HG02642 (cell line): ENCODE data around the gene SP2.
A peak's percentile ranks its signal among the peaks of the same experiment; 100 is the strongest.

Experiments
- ATAC-seq: cut with Tn5 transposase; IDR thresholded peaks from one replicate; pipeline ENCODE4 v1.9.1; 2021; ENCODE audit warnings: mild to moderate bottlenecking; ENCODE audit not compliant: unreplicated experiment, poor library complexity

SP2 gene

DNA sequence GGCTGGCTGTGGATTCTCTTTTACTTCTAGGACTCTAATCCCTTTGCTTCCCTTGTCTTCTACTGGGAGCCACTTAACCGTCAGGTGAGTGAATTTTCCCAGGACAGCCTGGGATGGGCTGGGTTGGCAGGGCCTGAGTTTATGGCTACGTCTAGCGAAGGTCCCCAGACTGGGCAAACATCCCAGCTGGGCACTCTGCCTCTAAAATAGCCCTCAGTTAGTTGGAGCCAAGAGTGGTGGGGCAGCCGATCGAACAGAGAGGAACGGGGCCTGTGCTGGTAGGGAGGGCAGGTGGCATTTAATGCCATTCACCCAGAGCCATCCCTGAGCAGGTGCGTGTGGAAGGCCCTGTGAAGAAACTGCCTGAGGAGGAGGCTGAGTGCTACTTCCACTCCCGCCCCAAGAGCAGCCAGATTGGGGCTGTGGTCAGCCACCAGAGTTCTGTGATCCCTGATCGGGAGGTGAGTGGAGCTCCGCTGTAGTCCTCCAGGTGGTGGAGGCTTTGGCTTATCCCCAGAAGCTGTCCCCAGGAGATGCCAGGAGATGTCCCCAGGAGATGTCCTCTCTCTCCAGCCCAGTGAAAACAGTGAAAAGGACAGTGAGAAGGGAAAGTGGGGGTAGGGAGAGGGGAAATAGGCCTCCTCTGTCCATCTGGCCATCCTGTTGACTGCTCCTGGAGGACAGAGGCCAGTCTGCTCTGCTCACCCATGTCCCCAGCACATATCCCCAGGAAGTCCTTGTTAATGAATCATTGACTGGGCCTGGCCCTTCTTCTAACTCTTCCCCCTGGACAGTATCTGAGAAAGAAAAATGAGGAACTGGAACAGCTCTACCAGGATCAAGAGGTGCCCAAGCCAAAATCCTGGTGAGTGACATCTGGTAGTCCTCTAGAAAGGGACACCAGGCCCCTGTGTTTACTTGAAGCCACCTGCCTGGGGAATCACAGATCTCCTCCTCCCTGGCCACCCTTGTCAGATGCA lies 49.8 kb downstream of the SP2 start:
- no peak for ATAC-seq

GRCh38 chr17:47946516-47946915 lies 50.5 kb downstream of the SP2 start:
- no peak for ATAC-seq

DNA sequence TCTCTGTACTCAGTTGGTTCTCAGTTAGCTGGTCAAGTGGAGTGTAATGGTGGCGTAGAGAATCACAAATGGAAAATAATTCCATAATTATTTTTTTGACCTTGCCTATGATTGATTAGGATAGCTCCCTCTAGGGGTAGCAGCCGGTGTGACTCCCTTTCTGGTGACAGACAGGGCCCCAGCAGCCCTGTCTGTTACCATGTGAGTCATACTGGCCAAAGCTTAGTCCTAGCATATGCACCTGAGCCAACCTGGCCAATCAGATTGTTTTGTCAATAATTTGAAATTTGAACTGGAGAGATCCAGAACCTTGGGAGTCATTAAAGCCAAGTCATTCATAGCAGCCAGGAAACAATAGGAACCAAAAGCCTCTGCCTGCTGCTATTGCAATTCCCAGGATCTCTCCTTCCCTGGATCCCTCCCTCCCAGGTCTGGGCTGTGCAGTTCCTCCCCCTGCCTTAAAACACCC lies 50.9 kb downstream of the SP2 start:
- peak; percentile 50 for ATAC-seq

GRCh38 chr17:47948706-47949196 lies 52.7 kb downstream of the SP2 start:
- no peak for ATAC-seq

GRCh38 chr17:47949197-47949759 lies 53.2 kb downstream of the SP2 start:
- ATAC-seq = peak; percentile 68

- peak; percentile 23 for ATAC-seq
Measured at GRCh38 chr17:47949946-47950345, 53.9 kb downstream of the SP2 start.

DNA sequence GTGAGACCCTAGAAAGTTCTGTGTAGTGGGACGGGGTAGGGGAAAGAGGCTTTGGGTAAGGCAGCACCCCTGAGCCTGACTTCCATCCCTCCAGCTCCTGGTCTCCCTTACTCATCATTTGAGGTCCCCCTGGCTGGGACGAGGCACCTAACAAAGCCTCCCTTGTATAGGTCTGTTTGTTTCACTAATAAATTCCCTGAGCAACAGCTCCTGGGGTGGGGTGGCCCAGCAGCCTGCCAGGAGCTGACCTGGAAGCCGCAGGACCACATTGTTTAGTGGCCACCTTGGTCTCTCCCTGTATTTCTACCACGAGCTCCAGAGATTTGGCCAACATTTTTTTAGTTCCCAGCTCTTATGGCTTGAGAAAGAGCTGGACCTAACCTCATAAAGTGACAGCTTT lies 54.4 kb downstream of the SP2 start:
- ATAC-seq = no peak

DNA sequence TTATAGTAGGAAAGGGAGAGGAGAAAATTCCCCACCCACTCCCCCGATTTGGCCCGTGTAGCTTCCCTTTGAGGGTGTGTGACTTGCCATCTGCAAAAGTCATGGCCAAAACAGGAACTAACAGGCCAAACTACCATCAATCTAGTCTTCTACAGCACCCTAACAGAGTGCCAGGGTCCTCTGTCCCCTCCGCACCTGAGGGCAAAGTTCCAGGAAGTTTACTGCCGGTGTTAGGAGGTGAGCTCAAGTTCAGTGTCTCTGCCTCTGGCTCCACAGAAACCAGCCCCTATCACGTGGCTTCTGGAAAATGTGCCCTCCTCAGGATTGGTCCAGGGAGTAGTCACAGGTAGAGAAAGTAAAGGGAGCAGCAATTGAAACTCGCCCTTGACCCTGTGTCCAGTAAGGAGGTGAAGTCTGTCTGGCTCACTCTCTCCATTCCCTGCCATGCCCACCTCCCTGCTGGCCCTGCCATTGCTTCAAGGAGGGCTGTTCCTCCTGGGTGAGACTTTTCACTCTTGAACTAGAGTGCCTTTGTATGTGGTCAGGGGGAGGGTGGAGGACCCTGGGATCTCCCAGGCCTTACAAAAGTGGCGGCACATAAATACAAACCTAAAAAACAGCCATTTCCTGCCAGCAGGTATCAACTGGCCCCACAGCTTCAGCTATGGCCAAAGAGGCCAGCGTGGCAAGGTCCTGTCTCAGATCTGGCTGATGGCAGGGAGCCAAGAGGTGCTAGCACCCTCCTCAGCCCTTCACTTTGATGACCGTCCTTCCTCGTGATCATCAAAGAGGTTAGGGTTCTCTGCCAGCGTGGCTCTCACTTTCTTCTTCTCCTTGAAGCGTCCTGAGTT lies 56.4 kb downstream of the SP2 start:
- no peak for ATAC-seq

GRCh38 chr17:47953909-47954308 lies 57.9 kb downstream of the SP2 start:
- no peak for ATAC-seq

DNA sequence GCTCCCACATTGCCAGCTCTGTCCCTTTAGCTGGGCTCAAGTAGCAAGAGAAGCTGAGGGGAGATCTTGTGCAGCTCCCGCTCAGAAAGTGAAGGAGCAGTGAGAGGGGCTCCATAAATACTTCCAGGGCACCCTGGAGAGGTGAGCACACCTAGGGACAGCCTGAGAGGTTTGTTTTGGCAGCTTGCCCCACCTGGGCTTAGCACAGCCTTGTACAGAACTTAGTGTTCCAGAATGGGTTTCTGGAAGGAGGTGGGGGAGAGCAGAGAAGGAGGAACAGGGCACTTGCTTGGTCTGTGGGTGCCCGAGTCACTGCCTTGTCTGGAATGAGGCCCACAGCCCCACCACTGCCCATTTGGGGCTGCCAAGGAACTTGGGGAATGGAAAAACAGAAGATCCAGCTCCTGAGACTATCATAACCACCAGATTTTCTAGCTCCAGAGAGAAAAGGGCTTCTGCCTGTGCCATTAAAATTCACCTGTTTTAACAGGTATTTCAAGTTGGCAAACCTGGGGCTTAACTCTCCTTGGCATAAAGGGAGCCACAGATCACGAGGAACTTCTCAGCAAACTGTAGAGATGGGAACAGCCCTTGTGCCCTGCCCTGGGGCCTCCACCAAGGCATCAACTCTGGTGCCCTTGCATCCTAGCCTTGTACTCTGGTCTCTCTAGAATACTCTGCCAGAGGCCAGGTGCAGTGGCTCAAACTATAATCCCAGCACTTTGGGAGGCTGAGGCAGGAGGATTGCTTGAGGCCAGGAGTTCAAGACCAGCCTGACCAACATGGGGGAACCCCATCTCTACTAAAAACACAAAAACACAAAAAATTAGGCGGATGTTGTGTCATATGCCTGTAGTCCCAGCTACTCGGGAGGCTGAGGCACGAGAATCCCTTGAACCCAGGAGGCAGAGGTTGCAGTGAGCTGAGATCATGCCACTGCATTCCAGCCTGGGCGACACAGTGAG lies 59.7 kb downstream of the SP2 start:
- ATAC-seq = no peak

GRCh38 chr17:47956791-47957590 lies 61.0 kb downstream of the SP2 start:
- no peak for ATAC-seq

DNA sequence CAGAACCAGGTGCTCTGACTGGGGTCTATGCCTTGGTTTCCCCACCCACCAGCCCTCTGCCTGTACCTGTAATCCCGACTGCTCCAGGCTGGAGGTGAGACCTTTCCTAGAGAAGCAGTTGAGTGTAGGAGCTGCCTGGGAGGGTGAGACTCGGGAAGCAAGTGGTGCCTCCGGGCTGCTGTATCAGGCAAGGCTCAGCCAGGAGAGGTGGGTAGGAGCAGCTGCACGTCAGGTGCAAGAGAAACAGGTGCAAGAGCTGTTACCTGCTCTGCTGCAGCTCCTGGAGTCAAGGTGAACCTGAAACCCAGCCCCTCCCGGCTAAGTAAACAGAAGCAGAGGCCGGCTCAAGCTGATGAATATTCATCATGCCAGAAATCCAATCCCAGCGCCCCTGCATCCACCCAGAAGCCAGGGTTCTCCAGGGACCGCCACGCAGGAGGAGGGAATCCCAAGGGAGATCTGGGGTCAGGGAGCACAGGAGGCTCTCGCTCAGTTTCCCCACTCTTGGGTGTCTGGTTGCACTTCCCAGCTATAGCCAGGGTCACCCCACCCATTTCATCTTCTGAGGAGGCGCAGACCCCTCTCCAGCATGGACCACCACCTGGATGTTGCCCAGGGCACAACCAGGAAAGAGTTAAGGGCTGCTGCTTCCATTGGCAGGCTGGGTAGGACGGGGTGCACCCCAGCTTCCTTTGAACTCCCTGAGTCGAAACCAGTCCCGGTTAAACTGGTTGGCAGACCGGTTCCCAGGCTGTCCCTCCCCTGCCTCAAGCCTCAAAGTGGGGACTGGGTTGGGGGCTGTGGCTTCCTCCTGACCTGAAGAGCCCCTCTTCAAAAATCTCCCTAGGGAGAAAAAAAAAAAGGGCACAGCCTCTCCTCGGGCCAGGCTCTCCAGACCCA lies 61.8 kb downstream of the SP2 start, which contains the start of gene PRR15L:
Gene PRR15L, minus strand, starts transcription at position 293 of the 900 bp plus-strand sequence. CDS start 4,649 bp downstream, outside the sequence.
- ATAC-seq = no peak

GRCh38 chr17:47959825-47960655 lies 64.0 kb downstream of the SP2 start:
- ATAC-seq = no peak

- ATAC-seq = no peak
Measured at GRCh38 chr17:47961406-47961805, 65.4 kb downstream of the SP2 start.

GRCh38 chr17:47962901-47963300 lies 66.9 kb downstream of the SP2 start:
- ATAC-seq = no peak

GRCh38 chr17:47964856-47965255 lies 68.8 kb downstream of the SP2 start:
- ATAC-seq = no peak

DNA sequence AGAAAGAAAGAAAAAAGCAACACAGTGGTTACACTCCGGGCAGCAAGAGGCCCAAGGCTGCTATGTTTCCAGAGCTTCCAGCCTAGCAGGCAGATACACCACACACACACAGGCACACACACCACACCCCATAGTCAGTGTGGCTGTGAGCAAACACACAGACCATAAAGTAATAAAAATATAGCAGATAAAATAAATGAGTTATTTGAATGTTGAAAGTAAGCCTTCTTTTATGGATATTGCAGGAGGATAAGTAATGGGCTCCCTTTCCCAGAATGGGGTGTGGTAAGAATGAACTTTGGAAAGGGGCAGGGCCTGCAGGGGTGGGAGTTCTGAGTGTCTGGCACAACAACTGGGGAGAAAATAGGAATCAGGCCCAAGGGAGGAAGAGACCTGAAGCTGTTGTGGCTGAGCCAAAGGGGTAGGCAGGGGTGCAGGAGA lies 70.1 kb downstream of the SP2 start:
- ATAC-seq = no peak
